Neural progenitor cell (in vitro differentiated cells): ENCODE data around the gene STRIT1. TPM values are rescaled to one million over a fixed set of nuclear protein-coding genes. Genes with fewer than 3 reads are reported as not detected.

Experiments used
- DNase-seq: peaks from one replicate; pipeline ENCODE4 v3.0.0-alpha.2; 2016; ENCODE audit warnings: low spot score
- H2AFZ ChIP-seq: fragments of 200-600 bp; sonication (generic); replicated peaks from 2 replicates; pipeline ENCODE4 v1.6.1; 2016; ENCODE audit warnings: antibody characterized with exemption
- H3F3A ChIP-seq: fragments of 200-600 bp; sonication (generic); 2 replicates; pipeline ENCODE4 v1.6.1; 2016; ENCODE audit warnings: antibody characterized with exemption, low read depth
- H3K27ac ChIP-seq: fragments of 200-600 bp; sonication (generic); 2 replicates; pipeline ENCODE4 v1.5.1; 2016; ENCODE audit warnings: mild to moderate bottlenecking
- H3K27me3 ChIP-seq: fragments of 200-600 bp; sonication (generic); 2 replicates; pipeline ENCODE4 v1.6.1; 2016; ENCODE audit warnings: mild to moderate bottlenecking, moderate library complexity
- H3K36me3 ChIP-seq: fragments of 200-600 bp; sonication (generic); 2 replicates; pipeline ENCODE4 v1.5.1; 2016
- H3K4me1 ChIP-seq: fragments of 200-600 bp; sonication (generic); 2 replicates; pipeline ENCODE4 v1.6.1; 2016; ENCODE audit warnings: mixed run types
- H3K4me2 ChIP-seq: fragments of 200-600 bp; sonication (generic); 2 replicates; pipeline ENCODE4 v1.6.1; 2016
- H3K4me3 ChIP-seq: fragments of 200-600 bp; sonication (generic); 2 replicates; pipeline ENCODE4 v1.5.1; 2016
- H3K79me2 ChIP-seq: fragments of 200-600 bp; sonication (generic); 2 replicates; pipeline ENCODE4 v1.6.1; 2016; ENCODE audit warnings: low read depth
- H3K9ac ChIP-seq: fragments of 200-600 bp; sonication (generic); 2 replicates; pipeline ENCODE4 v1.6.1; 2016
- H3K9me3 ChIP-seq: fragments of 200-600 bp; sonication (generic); 2 replicates; pipeline ENCODE4 v1.5.1; 2016; ENCODE audit warnings: low read depth
- H4K20me1 ChIP-seq: fragments of 200-600 bp; sonication (generic); 2 replicates; pipeline ENCODE4 v1.6.1; 2016; ENCODE audit warnings: low read depth
- H3K27ac Mint-ChIP-seq: 3 replicates; pipeline ENCODE4 v1.8.0; 2021; ENCODE audit warnings: mixed read lengths
- H3K27me3 Mint-ChIP-seq: 2 replicates; pipeline ENCODE4 v1.8.0; 2022; ENCODE audit warnings: low read depth, mild to moderate bottlenecking, inconsistent platforms, moderate library complexity, mixed read lengths; ENCODE audit not compliant: insufficient read depth
- H3K36me3 Mint-ChIP-seq: 3 replicates; pipeline ENCODE4 v1.8.0; 2021; ENCODE audit warnings: mixed read lengths
- H3K4me1 Mint-ChIP-seq: 3 replicates; pipeline ENCODE4 v1.8.0; 2021; ENCODE audit warnings: mixed read lengths
- H3K4me3 Mint-ChIP-seq: 3 replicates; pipeline ENCODE4 v1.8.0; 2021; ENCODE audit warnings: mild to moderate bottlenecking, moderate library complexity, mixed read lengths
- H3K9me3 Mint-ChIP-seq: 3 replicates; pipeline ENCODE4 v1.8.0; 2020; ENCODE audit warnings: mixed read lengths
- CTCF ChIP-seq: fragments of 200-600 bp; sonication (generic); IDR thresholded peaks from 2 replicates; pipeline ENCODE4 v1.5.1; 2017; ENCODE audit warnings: antibody characterized with exemption, mild to moderate bottlenecking
- EZH2 ChIP-seq: fragments of 200-600 bp; sonication (generic); IDR thresholded peaks from 2 replicates; pipeline ENCODE4 v1.6.1; 2017; ENCODE audit warnings: antibody characterized with exemption, mild to moderate bottlenecking, moderate library complexity
- EZH2phosphoT487 ChIP-seq: fragments of 200-600 bp; sonication (generic); IDR thresholded peaks from 2 replicates; pipeline ENCODE4 v1.6.1; 2017; ENCODE audit warnings: antibody characterized with exemption
- total RNA-seq: library from RNA; depleted of rRNA; stranded (reverse); fragments of >200 nt; gene quantifications from 2 replicates; pipeline ENCODE4 v1.2.3, GENCODE V29; 2015; ENCODE audit warnings: low replicate concordance

The STRIT1 gene
- total RNA-seq, 1 donor from 2014 or later: not detected

DNA sequence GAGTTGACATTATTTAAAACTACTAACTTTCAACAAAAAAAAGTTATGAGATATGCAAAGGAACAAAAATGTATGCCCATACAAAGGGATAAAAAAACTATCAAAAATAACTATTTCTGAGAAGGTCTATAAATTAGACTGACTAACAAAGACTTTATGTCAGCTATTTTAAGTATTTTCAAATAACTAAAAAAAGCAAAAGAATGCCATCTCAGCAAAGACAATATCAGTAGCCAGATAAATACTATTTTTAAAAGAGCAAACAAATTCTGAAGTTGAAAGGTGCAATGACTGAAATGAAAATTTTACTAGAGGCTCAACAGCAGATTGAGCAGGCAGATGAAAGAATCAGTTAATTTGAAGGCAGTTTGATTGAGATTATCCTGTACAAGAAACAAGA is 3.6 kb upstream of the STRIT1 start:
- H3K4me3 ChIP-seq: no peak overlapping the region
- Mint-ChIP-seq H3K36me3 (no peaks in the 10 kb centered on the region), H3K4me1 (peaks cover 6% of the 10 kb centered on the region), H3K4me3 (no peak overlapping the region), H3K27ac (no peak overlapping the region), H3K9me3 (peaks cover 22% of the 10 kb centered on the region), H3K27me3 (peaks cover 6% of the 10 kb centered on the region)
- TF ChIP-seq EZH2: no peak
- no peak overlapping the region for H3K27ac ChIP-seq
- H3K4me1 ChIP-seq: no peaks in the 10 kb centered on the region
- H3F3A ChIP-seq: no peaks in the 10 kb centered on the region
- H3K27me3 ChIP-seq: no peaks in the 10 kb centered on the region
- H3K9me3 ChIP-seq: peaks cover 12% of the 10 kb centered on the region
- H3K79me2 ChIP-seq: no peaks in the 10 kb centered on the region
- no peak overlapping the region for H3K4me2 ChIP-seq
- H3K36me3 ChIP-seq: no peaks in the 10 kb centered on the region
- H3K9ac ChIP-seq: no peak overlapping the region
- H4K20me1 ChIP-seq: no peaks in the 10 kb centered on the region
- DNase-seq: no peak
- no peak overlapping the region for H2AFZ ChIP-seq

- Histone ChIP-seq H3K36me3 (no peaks in the 10 kb centered on the region), H3K4me2 (no peak overlapping the region), H3K4me1 (no peaks in the 10 kb centered on the region), H3F3A (no peaks in the 10 kb centered on the region), H3K4me3 (no peak overlapping the region), H3K9me3 (peaks cover 12% of the 10 kb centered on the region), H3K9ac (no peak overlapping the region), H4K20me1 (no peaks in the 10 kb centered on the region), H3K27ac (no peak overlapping the region), H3K27me3 (no peaks in the 10 kb centered on the region), H2AFZ (no peak overlapping the region), H3K79me2 (no peaks in the 10 kb centered on the region)
- no peak for DNase-seq
- Mint-ChIP-seq H3K27ac (no peak overlapping the region), H3K4me1 (peaks cover 6% of the 10 kb centered on the region), H3K27me3 (peaks cover 6% of the 10 kb centered on the region), H3K36me3 (no peaks in the 10 kb centered on the region), H3K9me3 (peaks cover 22% of the 10 kb centered on the region), H3K4me3 (no peak overlapping the region)
- no peak for TF ChIP-seq CTCF
These were observed 2.9 kb upstream of the STRIT1 start for GRCh38 chr3:155296413-155296812.

DNA sequence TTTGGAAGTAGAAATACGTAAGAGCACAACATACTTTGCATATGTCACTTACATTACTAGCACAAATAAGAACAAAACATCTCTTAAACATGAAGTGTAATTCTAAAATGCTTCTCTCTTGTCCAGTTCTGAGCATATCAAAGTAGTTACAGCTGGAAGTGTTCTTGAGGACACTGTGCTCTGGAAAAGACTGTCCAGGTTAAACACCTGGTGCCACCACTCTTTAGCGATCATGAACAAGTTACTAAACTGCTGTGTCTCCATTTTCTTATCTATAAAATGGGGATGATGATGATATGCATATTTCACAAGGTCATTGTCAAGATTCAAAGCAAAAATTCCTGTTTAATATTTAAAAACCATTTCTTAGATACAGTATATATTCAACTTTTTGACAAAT is 790 bp downstream of the STRIT1 start:
- no peaks in the 10 kb centered on the region for H3K36me3 Mint-ChIP-seq
- H3K27ac Mint-ChIP-seq: no peak overlapping the region
- peaks cover 16% of the 10 kb centered on the region for H3K9me3 Mint-ChIP-seq
- Histone ChIP-seq H4K20me1 (no peaks in the 10 kb centered on the region), H3F3A (no peaks in the 10 kb centered on the region), H3K9me3 (peaks cover 12% of the 10 kb centered on the region), H3K4me2 (no peak overlapping the region), H3K4me1 (no peaks in the 10 kb centered on the region), H3K27ac (no peak overlapping the region), H3K9ac (no peak overlapping the region), H3K79me2 (no peaks in the 10 kb centered on the region), H3K27me3 (no peaks in the 10 kb centered on the region), H3K36me3 (no peaks in the 10 kb centered on the region), H2AFZ (no peak overlapping the region), H3K4me3 (no peak overlapping the region)
- H3K27me3 Mint-ChIP-seq: peaks cover 4% of the 10 kb centered on the region
- TF ChIP-seq CTCF (no peak), EZH2 (no peak), EZH2phosphoT487 (no peak)
- DNase-seq: no peak
- H3K4me1 Mint-ChIP-seq: peaks cover 6% of the 10 kb centered on the region
- no peak overlapping the region for H3K4me3 Mint-ChIP-seq

DNA sequence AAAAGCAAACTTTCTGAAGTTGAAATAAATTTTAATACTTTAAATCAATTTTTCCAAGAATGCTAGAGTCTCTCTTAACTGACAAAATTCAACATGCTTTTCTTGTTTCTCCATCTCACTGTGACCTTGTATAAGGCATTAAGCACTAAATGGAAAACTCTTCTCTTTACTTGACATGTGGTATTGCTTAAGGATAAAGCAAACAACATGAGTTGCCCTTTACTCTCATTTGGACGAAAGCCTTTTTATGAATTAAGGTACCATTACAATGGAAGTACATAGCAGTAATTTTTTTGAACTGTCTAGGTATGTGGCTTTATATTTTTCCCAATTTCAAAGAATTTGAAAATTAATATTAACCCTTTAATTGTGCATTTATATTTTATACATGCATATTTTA is 1.4 kb downstream of the STRIT1 start:
- Mint-ChIP-seq H3K9me3 (peaks cover 10% of the 10 kb centered on the region), H3K36me3 (no peaks in the 10 kb centered on the region), H3K27me3 (peaks cover 2% of the 10 kb centered on the region), H3K4me3 (no peak overlapping the region), H3K27ac (no peak overlapping the region), H3K4me1 (peaks cover 6% of the 10 kb centered on the region)
- DNase-seq: no peak
- H2AFZ ChIP-seq: no peak overlapping the region
- H3K27ac ChIP-seq: no peak overlapping the region
- H3K36me3 ChIP-seq: no peaks in the 10 kb centered on the region
- no peak overlapping the region for H3K9ac ChIP-seq
- H4K20me1 ChIP-seq: no peaks in the 10 kb centered on the region
- H3K9me3 ChIP-seq: peaks cover 10% of the 10 kb centered on the region
- no peaks in the 10 kb centered on the region for H3K27me3 ChIP-seq
- H3K4me3 ChIP-seq: no peak overlapping the region
- H3K79me2 ChIP-seq: no peaks in the 10 kb centered on the region
- no peak overlapping the region for H3K4me2 ChIP-seq
- TF ChIP-seq CTCF (no peak), EZH2 (no peak), EZH2phosphoT487 (no peak)
- H3F3A ChIP-seq: no peaks in the 10 kb centered on the region
- no peaks in the 10 kb centered on the region for H3K4me1 ChIP-seq
